NCI-H2196 (cell line): ENCODE results near the gene ZNF628.

Source experiments
- DNase-seq: peaks from one replicate; lab custom pipeline; 2025; ENCODE audit not compliant: unreplicated experiment; lab: John Stamatoyannopoulos, UW

Gene ZNF628

GRCh38 chr19:55483706-55484592 is 7.5 kb downstream of the ZNF628 start:
- no peak for DNase-seq

GRCh38 chr19:55484593-55485438 is 8.4 kb downstream of the ZNF628 start, which contains the start of gene NAT14:
TSS of gene NAT14 (plus strand) at chr19:55485188. CDS start at chr19:55485709, 521 bp downstream.
- DNase-seq = peak; percentile 68

GRCh38 chr19:55485439-55486011 is 9.1 kb downstream of the ZNF628 start:
- no peak for DNase-seq

GRCh38 chr19:55486043-55486970 is 9.9 kb downstream of the ZNF628 start:
- no peak for DNase-seq

- peak; percentile 14 for DNase-seq
These were observed 10.8 kb downstream of the ZNF628 start for GRCh38 chr19:55486971-55487923.

- no peak for DNase-seq
These were observed 11.7 kb downstream of the ZNF628 start, which contains the start of gene SSC5D for GRCh38 chr19:55487924-55488687. TSS of gene SSC5D (plus strand) at chr19:55488436. CDS start at chr19:55488590, 154 bp downstream.

- DNase-seq = no peak
These were observed 12.7 kb downstream of the ZNF628 start for GRCh38 chr19:55488986-55489710.

GRCh38 chr19:55489711-55490477 is 13.5 kb downstream of the ZNF628 start:
- DNase-seq = no peak

- DNase-seq = no peak
These were observed 14.3 kb downstream of the ZNF628 start for GRCh38 chr19:55490478-55491432.

GRCh38 chr19:55491546-55492360 is 15.3 kb downstream of the ZNF628 start:
- DNase-seq = peak; percentile 33

GRCh38 chr19:55492362-55492944 is 16.0 kb downstream of the ZNF628 start:
- peak; percentile 82 for DNase-seq

GRCh38 chr19:55493052-55493644 is 16.7 kb downstream of the ZNF628 start:
- DNase-seq = no peak

- no peak for DNase-seq
These were observed 17.3 kb downstream of the ZNF628 start for GRCh38 chr19:55493645-55494171.

GRCh38 chr19:55494172-55494761 is 17.9 kb downstream of the ZNF628 start:
- DNase-seq = no peak
